ENCODE data around the gene EPHA8.

EPHA8 gene

GRCh38 chr1:22592919-22593790 is 29.9 kb downstream of the EPHA8 start:
- no peak for DNase-seq (ENCODE audit: low read depth in 2 of 2)

- no peak for DNase-seq (ENCODE audit: low read depth in 2 of 2)
Measured at GRCh38 chr1:22594396-22594795, 31.1 kb downstream of the EPHA8 start.

- no peak for DNase-seq (ENCODE audit: low read depth in 2 of 2)
Measured at GRCh38 chr1:22595108-22595507, 31.8 kb downstream of the EPHA8 start.

- no peak for DNase-seq (ENCODE audit: low read depth in 2 of 2)
Measured at GRCh38 chr1:22597301-22597965, 34.1 kb downstream of the EPHA8 start.

- no peak for DNase-seq (ENCODE audit: low read depth in 2 of 2)
Measured at GRCh38 chr1:22597996-22598395, 34.7 kb downstream of the EPHA8 start.

- DNase-seq (ENCODE audit: low read depth in 2 of 2) = no peak
Measured at GRCh38 chr1:22598736-22599135, 35.4 kb downstream of the EPHA8 start.

- no peak for DNase-seq (ENCODE audit: low read depth in 2 of 2)
Measured at GRCh38 chr1:22600071-22600816, 37.0 kb downstream of the EPHA8 start.

GRCh38 chr1:22600817-22601605 is 37.7 kb downstream of the EPHA8 start:
- DNase-seq (ENCODE audit: low read depth in 2 of 2) = no peak

GRCh38 chr1:22601610-22602009 is 38.3 kb downstream of the EPHA8 start:
- DNase-seq (ENCODE audit: low read depth in 2 of 2) = no peak

GRCh38 chr1:22602060-22602740 is 38.9 kb downstream of the EPHA8 start:
- DNase-seq (ENCODE audit: low read depth in 2 of 2) = no peak

GRCh38 chr1:22606161-22606560 is 42.9 kb downstream of the EPHA8 start:
- DNase-seq (ENCODE audit: low read depth in 2 of 2) = no peak

- DNase-seq (ENCODE audit: low read depth in 2 of 2) = no peak
Measured at GRCh38 chr1:22607154-22607553, 43.9 kb downstream of the EPHA8 start.

- no peak for DNase-seq (ENCODE audit: low read depth in 2 of 2)
Measured at GRCh38 chr1:22608361-22608760, 45.1 kb downstream of the EPHA8 start.

GRCh38 chr1:22609291-22609690 is 46.0 kb downstream of the EPHA8 start:
- DNase-seq (ENCODE audit: low read depth in 2 of 2) = no peak

GRCh38 chr1:22611530-22611947 is 48.2 kb downstream of the EPHA8 start:
- no peak for DNase-seq (ENCODE audit: low read depth in 2 of 2)

- DNase-seq (ENCODE audit: low read depth in 2 of 2) = no peak
Measured at GRCh38 chr1:22612671-22613571, 49.6 kb downstream of the EPHA8 start.

GRCh38 chr1:22613572-22613918 is 50.3 kb downstream of the EPHA8 start:
- no peak for DNase-seq (ENCODE audit: low read depth in 2 of 2)

- DNase-seq (ENCODE audit: low read depth in 2 of 2) = no peak
Measured at GRCh38 chr1:22613951-22614350, 50.7 kb downstream of the EPHA8 start.

- DNase-seq (ENCODE audit: low read depth in 2 of 2) = no peak
Measured at GRCh38 chr1:22615886-22616285, 52.6 kb downstream of the EPHA8 start.

- DNase-seq (ENCODE audit: low read depth in 2 of 2) = no peak
Measured at GRCh38 chr1:22616571-22616970, 53.3 kb downstream of the EPHA8 start.

Data from stimulated activated CD8-positive, alpha-beta memory T cell treated with anti-CD3 and anti-CD28 coated beads, Interleukin-2, amount 100 ng/mL, for 1 hour (primary cell).